ENCODE results near the gene KSR2.

KSR2 gene

DNA sequence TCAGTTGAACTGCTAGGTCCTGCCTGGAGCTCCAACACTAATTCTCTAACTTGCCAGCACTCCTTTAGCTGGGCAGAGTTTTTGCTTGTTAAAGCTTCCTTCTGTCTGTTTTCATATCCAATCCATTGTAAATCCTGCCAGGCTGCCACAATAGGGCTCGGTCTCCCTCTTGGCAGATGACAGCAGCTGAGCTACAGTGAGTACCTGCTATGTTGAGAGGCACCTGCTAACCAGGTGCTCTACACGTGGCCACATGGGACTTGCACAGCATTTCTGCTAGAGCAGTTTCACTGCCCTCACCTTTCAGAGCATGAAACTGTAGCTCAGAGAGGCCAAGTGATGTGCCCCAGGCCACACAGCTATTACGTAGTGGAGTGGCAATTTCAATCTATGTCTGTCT, 500.8 kb downstream of the KSR2 start:
- H3K9ac ChIP-seq (ENCODE audit: low read length) = no peak overlapping the region
- no peak overlapping the region for H3K4me2 ChIP-seq (ENCODE audit: low read length, poor library complexity, severe bottlenecking)
- H3K36me3 ChIP-seq (ENCODE audit: control insufficient read depth in 1 of 2, insufficient read depth in 2 of 2, low read depth in 1 of 2, low read length in 2 of 2) = no peaks in the 10 kb centered on the region
- H3K23ac ChIP-seq (ENCODE audit: low read length in 2 of 2) = no peak overlapping the region
- no peak overlapping the region for H3K27ac ChIP-seq (ENCODE audit: low read length, poor library complexity, severe bottlenecking)
- H4K91ac ChIP-seq (ENCODE audit: low read length) = no peak overlapping the region
- DNase-seq = no peak
- no peak overlapping the region for H2AK5ac ChIP-seq (ENCODE audit: low read length, severe bottlenecking)
- peaks cover 0 to 42% of the 10 kb centered on the region in 2 experiments for H3K27me3 ChIP-seq (ENCODE audit: control insufficient read depth in 1 of 2, insufficient read depth in 1 of 2, low read length in 2 of 2)
- no peak overlapping the region for H2BK5ac ChIP-seq (ENCODE audit: low read depth, low read length, poor library complexity, severe bottlenecking)
- no peak overlapping the region for H2AFZ ChIP-seq (ENCODE audit: low read depth, low read length)
- H3K18ac ChIP-seq (ENCODE audit: low read depth in 1 of 2, low read length in 2 of 2) = no peak overlapping the region
- no peak overlapping the region for H2BK120ac ChIP-seq (ENCODE audit: low read depth, low read length)
- no peak overlapping the region for H3K4ac ChIP-seq (ENCODE audit: low read depth in 1 of 2, low read length in 2 of 2)
- peaks cover 2% of the 10 kb centered on the region for H3K4me1 ChIP-seq (ENCODE audit: control insufficient read depth, insufficient read depth, low read depth, low read length)
- H3K4me3 ChIP-seq (ENCODE audit: insufficient read depth in 1 of 2, low read depth in 1 of 2, low read length in 2 of 2) = no peak overlapping the region
- peaks cover 8% of the 10 kb centered on the region for H3K9me3 ChIP-seq (ENCODE audit: control insufficient read depth, low read length)
- H3K79me1 ChIP-seq (replicated peaks; ENCODE audit: low read length, poor library complexity, severe bottlenecking) = no peaks in the 10 kb centered on the region
- H4K8ac ChIP-seq (ENCODE audit: low read length) = no peak overlapping the region
- no peak overlapping the region for H3K14ac ChIP-seq (ENCODE audit: low read length in 2 of 2)
- H2BK12ac ChIP-seq (ENCODE audit: low read length in 2 of 2) = no peak overlapping the region
- H2BK15ac ChIP-seq (ENCODE audit: low read depth, poor library complexity, severe bottlenecking) = no peak overlapping the region
- WGBS = 56% methylated on average over 3 of the region's 3 CpGs

DNA sequence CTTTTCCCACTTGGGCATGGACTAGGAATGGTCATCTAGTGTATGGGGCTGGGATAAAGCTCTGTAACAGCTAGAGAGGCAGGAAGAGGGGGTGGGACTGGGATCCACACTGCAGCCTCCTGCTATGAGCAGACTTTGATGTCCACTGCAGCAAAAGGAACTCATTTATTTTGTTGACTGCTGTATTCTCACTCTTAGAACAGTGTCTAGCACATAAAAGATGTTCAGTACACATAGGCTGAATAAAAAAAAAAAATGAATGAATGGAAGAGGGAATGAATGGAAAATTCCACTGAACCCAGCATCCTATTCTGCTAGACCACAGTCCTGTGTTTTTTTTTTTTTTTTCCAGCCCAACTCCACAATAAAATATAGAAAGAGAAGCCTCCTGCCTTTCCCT, 501.2 kb downstream of the KSR2 start:
- Histone ChIP-seq H3K4ac (ENCODE audit: low read depth in 1 of 2, low read length in 2 of 2) (no peak overlapping the region), H2BK12ac (ENCODE audit: low read length in 2 of 2) (no peak overlapping the region), H2AFZ (ENCODE audit: low read depth, low read length) (no peak overlapping the region), H3K9ac (ENCODE audit: low read length) (no peak overlapping the region), H3K23ac (ENCODE audit: low read length in 2 of 2) (no peak overlapping the region), H3K36me3 (ENCODE audit: control insufficient read depth in 1 of 2, insufficient read depth in 2 of 2, low read depth in 1 of 2, low read length in 2 of 2) (no peaks in the 10 kb centered on the region), H3K4me2 (ENCODE audit: low read length, poor library complexity, severe bottlenecking) (no peak overlapping the region), H3K4me3 (ENCODE audit: insufficient read depth in 1 of 2, low read depth in 1 of 2, low read length in 2 of 2) (no peak overlapping the region), H2BK5ac (ENCODE audit: low read depth, low read length, poor library complexity, severe bottlenecking) (no peak overlapping the region), H3K14ac (ENCODE audit: low read length in 2 of 2) (no peak overlapping the region), H3K4me1 (ENCODE audit: control insufficient read depth, insufficient read depth, low read depth, low read length) (peaks cover 2% of the 10 kb centered on the region), H2BK120ac (ENCODE audit: low read depth, low read length) (no peak overlapping the region), H3K27me3 (ENCODE audit: control insufficient read depth in 1 of 2, insufficient read depth in 1 of 2, low read length in 2 of 2) (peaks cover 0 to 42% of the 10 kb centered on the region in 2 experiments), H3K9me3 (ENCODE audit: control insufficient read depth, low read length) (peaks cover 8% of the 10 kb centered on the region), H3K79me1 (replicated peaks; ENCODE audit: low read length, poor library complexity, severe bottlenecking) (no peaks in the 10 kb centered on the region), H3K18ac (ENCODE audit: low read depth in 1 of 2, low read length in 2 of 2) (no peak overlapping the region), H4K8ac (ENCODE audit: low read length) (no peak overlapping the region), H2AK5ac (ENCODE audit: low read length, severe bottlenecking) (no peak overlapping the region), H3K27ac (ENCODE audit: low read length, poor library complexity, severe bottlenecking) (no peak overlapping the region), H2BK15ac (ENCODE audit: low read depth, poor library complexity, severe bottlenecking) (no peak overlapping the region), H4K91ac (ENCODE audit: low read length) (no peak overlapping the region)
- no peak for DNase-seq

DNA sequence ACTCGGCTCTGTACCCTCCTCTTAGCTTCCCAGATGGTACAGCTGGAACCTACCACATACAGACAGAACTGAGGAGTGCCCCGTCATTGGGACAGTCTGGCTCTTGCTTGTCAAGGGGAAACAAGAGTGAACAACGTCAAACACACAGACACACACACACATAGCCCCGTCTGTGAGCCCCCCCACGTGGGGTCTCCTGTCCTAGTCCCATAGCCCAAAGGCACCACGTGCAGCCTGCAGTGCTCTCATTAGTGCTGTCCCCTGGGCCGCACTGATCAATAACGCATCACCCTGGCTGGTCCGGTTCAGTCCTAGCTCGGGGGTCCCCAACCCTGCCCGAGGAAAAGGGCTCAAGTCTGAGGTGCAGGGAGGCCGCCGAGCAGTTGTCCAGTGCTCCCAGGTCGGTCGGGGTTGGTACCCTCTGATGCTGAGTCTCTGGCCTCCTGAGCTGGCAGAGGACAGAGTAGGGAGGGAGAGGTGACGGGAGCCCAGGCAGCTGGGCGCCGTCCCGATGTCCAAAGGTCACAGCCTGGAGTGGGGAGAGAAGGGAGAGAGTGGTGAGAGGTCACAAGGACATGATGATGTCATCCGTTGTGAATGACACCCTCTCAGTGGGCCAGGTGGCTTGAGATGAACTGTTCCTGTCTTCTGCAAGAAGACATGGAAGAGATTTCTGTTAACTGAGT, 502.0 kb downstream of the KSR2 start:
- H4K91ac ChIP-seq (ENCODE audit: low read length) = no peak overlapping the region
- no peak overlapping the region for H3K4ac ChIP-seq (ENCODE audit: low read depth in 1 of 2, low read length in 2 of 2)
- H3K4me3 ChIP-seq (ENCODE audit: insufficient read depth in 1 of 2, low read depth in 1 of 2, low read length in 2 of 2) = no peak overlapping the region
- H3K27ac ChIP-seq (ENCODE audit: low read length, poor library complexity, severe bottlenecking) = no peak overlapping the region
- H3K9ac ChIP-seq (ENCODE audit: low read length) = no peak overlapping the region
- no peaks in the 10 kb centered on the region for H3K36me3 ChIP-seq (ENCODE audit: control insufficient read depth in 1 of 2, insufficient read depth in 2 of 2, low read depth in 1 of 2, low read length in 2 of 2)
- H2BK15ac ChIP-seq (ENCODE audit: low read depth, poor library complexity, severe bottlenecking) = no peak overlapping the region
- no peak overlapping the region for H3K18ac ChIP-seq (ENCODE audit: low read depth in 1 of 2, low read length in 2 of 2)
- DNase-seq = no peak
- no peak overlapping the region for H2AFZ ChIP-seq (ENCODE audit: low read depth, low read length)
- no peak overlapping the region for H2BK5ac ChIP-seq (ENCODE audit: low read depth, low read length, poor library complexity, severe bottlenecking)
- H3K27me3 ChIP-seq (ENCODE audit: control insufficient read depth in 1 of 2, insufficient read depth in 1 of 2, low read length in 2 of 2) = peaks cover 0 to 42% of the 10 kb centered on the region in 2 experiments
- peaks cover 2% of the 10 kb centered on the region for H3K4me1 ChIP-seq (ENCODE audit: control insufficient read depth, insufficient read depth, low read depth, low read length)
- no peak overlapping the region for H3K14ac ChIP-seq (ENCODE audit: low read length in 2 of 2)
- no peak overlapping the region for H2AK5ac ChIP-seq (ENCODE audit: low read length, severe bottlenecking)
- peaks cover 8% of the 10 kb centered on the region for H3K9me3 ChIP-seq (ENCODE audit: control insufficient read depth, low read length)
- no peak overlapping the region for H4K8ac ChIP-seq (ENCODE audit: low read length)
- H2BK12ac ChIP-seq (ENCODE audit: low read length in 2 of 2) = no peak overlapping the region
- no peaks in the 10 kb centered on the region for H3K79me1 ChIP-seq (replicated peaks; ENCODE audit: low read length, poor library complexity, severe bottlenecking)
- WGBS = 71% methylated on average over 20 of the region's 20 CpGs
- H3K4me2 ChIP-seq (ENCODE audit: low read length, poor library complexity, severe bottlenecking) = no peak overlapping the region
- no peak overlapping the region for H3K23ac ChIP-seq (ENCODE audit: low read length in 2 of 2)
- H2BK120ac ChIP-seq (ENCODE audit: low read depth, low read length) = no peak overlapping the region

DNA sequence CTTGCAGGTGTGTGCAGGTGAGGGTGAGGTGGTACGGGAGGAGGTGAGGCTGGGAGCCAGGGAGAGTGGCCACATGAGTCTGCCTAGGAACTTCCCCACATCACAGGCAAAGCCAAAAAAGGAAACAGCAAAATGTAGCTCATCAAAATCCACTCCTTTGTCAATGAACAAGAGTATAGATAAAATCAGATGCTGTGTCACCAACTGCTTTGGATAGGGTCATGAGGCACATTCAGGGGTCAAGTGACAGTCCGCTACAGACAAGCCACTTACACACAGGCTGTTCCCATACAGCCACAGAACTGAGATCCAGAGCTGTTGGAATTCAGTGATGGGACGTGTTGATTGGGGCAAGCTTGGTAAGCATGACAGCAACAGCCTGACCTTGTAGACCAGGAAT, 507.1 kb downstream of the KSR2 start:
- Histone ChIP-seq H3K9me3 (ENCODE audit: control insufficient read depth, low read length) (no peaks in the 10 kb centered on the region), H3K4ac (ENCODE audit: low read depth in 1 of 2, low read length in 2 of 2) (no peak overlapping the region), H2AK5ac (ENCODE audit: low read length, severe bottlenecking) (no peak overlapping the region), H3K18ac (ENCODE audit: low read depth in 1 of 2, low read length in 2 of 2) (no peak overlapping the region), H2BK15ac (ENCODE audit: low read depth, poor library complexity, severe bottlenecking) (no peak overlapping the region), H4K8ac (ENCODE audit: low read length) (no peak overlapping the region), H4K91ac (ENCODE audit: low read length) (no peak overlapping the region), H3K9ac (ENCODE audit: low read length) (no peak overlapping the region), H3K14ac (ENCODE audit: low read length in 2 of 2) (no peak overlapping the region), H2BK5ac (ENCODE audit: low read depth, low read length, poor library complexity, severe bottlenecking) (no peak overlapping the region), H3K23ac (ENCODE audit: low read length in 2 of 2) (no peak overlapping the region), H3K79me1 (replicated peaks; ENCODE audit: low read length, poor library complexity, severe bottlenecking) (no peaks in the 10 kb centered on the region), H2BK12ac (ENCODE audit: low read length in 2 of 2) (no peak overlapping the region), H2BK120ac (ENCODE audit: low read depth, low read length) (no peak overlapping the region), H2AFZ (ENCODE audit: low read depth, low read length) (no peak overlapping the region), H3K4me2 (ENCODE audit: low read length, poor library complexity, severe bottlenecking) (no peak overlapping the region), H3K36me3 (ENCODE audit: control insufficient read depth in 1 of 2, insufficient read depth in 2 of 2, low read depth in 1 of 2, low read length in 2 of 2) (no peaks in the 10 kb centered on the region), H3K27me3 (ENCODE audit: control insufficient read depth in 1 of 2, insufficient read depth in 1 of 2, low read length in 2 of 2) (peaks cover 8 to 61% of the 10 kb centered on the region in 2 experiments), H3K4me1 (ENCODE audit: control insufficient read depth, insufficient read depth, low read depth, low read length) (no peaks in the 10 kb centered on the region), H3K4me3 (ENCODE audit: insufficient read depth in 1 of 2, low read depth in 1 of 2, low read length in 2 of 2) (no peak overlapping the region), H3K27ac (ENCODE audit: low read length, poor library complexity, severe bottlenecking) (no peak overlapping the region)
- no peak for DNase-seq
- WGBS = 72% methylated on average over 2 of the region's 3 CpGs

Data from mesenchymal stem cell (in vitro differentiated cells and primary cell).